Measurements from ENCODE around the gene RIMS1.

Gene RIMS1

GRCh38 chr6:72350296-72350881, 464.0 kb downstream of the RIMS1 start:
- TF ChIP-seq CTCF (IDR thresholded peaks at IDR 0.05; ENCODE audit: low read depth, low read length) = no peak
- DNase-seq (ENCODE audit: extremely low read depth, low read depth) = no peak

GRCh38 chr6:72363844-72364740, 477.7 kb downstream of the RIMS1 start:
- DNase-seq (ENCODE audit: extremely low read depth, low read depth) = peak; percentile 56
- no peak for TF ChIP-seq CTCF (IDR thresholded peaks at IDR 0.05; ENCODE audit: low read depth, low read length)

GRCh38 chr6:72365773-72366172, 479.4 kb downstream of the RIMS1 start:
- no peak for TF ChIP-seq CTCF (IDR thresholded peaks at IDR 0.05; ENCODE audit: low read depth, low read length)
- DNase-seq (ENCODE audit: extremely low read depth, low read depth) = no peak

- TF ChIP-seq CTCF (IDR thresholded peaks at IDR 0.05; ENCODE audit: low read depth, low read length) = no peak
- DNase-seq (ENCODE audit: extremely low read depth, low read depth) = no peak
Observed at GRCh38 chr6:72367439-72367838, 481.1 kb downstream of the RIMS1 start.

GRCh38 chr6:72371473-72371872, 485.1 kb downstream of the RIMS1 start:
- TF ChIP-seq CTCF (IDR thresholded peaks at IDR 0.05; ENCODE audit: low read depth, low read length) = no peak
- no peak for DNase-seq (ENCODE audit: extremely low read depth, low read depth)

- TF ChIP-seq CTCF (IDR thresholded peaks at IDR 0.05; ENCODE audit: low read depth, low read length) = no peak
- no peak for DNase-seq (ENCODE audit: extremely low read depth, low read depth)
Observed at GRCh38 chr6:72374172-72374571, 487.8 kb downstream of the RIMS1 start.

- no peak for TF ChIP-seq CTCF (IDR thresholded peaks at IDR 0.05; ENCODE audit: low read depth, low read length)
- DNase-seq (ENCODE audit: extremely low read depth, low read depth) = no peak
Observed at GRCh38 chr6:72374857-72375256, 488.5 kb downstream of the RIMS1 start.
